ENCODE data around the gene CD3E.

Gene CD3E

GRCh38 chr11:118343248-118343647, 38.7 kb downstream of the CD3E start:
- peaks cover 11% of the 10 kb centered on the region; the same call in 1 of the 2 replicates for H3K36me3 ChIP-seq (ENCODE audit: insufficient read depth, low read length)
- H2AFZ ChIP-seq (ENCODE audit: low read length) = no peak overlapping the region
- H3K9me2 ChIP-seq (replicated peaks; ENCODE audit: low read depth, low read length) = no peaks in the 10 kb centered on the region
- peak overlapping the region; percentile 91 for H3K4me2 ChIP-seq (ENCODE audit: low read depth, low read length, poor library complexity, severe bottlenecking)
- H3K4me1 ChIP-seq (ENCODE audit: insufficient read depth, low read length, poor library complexity, severe bottlenecking) = peaks cover 80% of the 10 kb centered on the region
- no peak for TF ChIP-seq CTCF (conservative IDR thresholded peaks at IDR 0.05; ENCODE audit: low read length)
- TF ChIP-seq EZH2phosphoT487 (IDR thresholded peaks at IDR 0.05; ENCODE audit: borderline replicate concordance) = no peak
- H3K27me3 ChIP-seq (ENCODE audit: insufficient read depth, low read length, poor library complexity, severe bottlenecking) = no peaks in the 10 kb centered on the region
- H4K20me1 ChIP-seq (ENCODE audit: insufficient read depth, low read length, poor library complexity, severe bottlenecking) = peaks cover 22% of the 10 kb centered on the region
- no peaks in the 10 kb centered on the region for H3K9me3 ChIP-seq (ENCODE audit: insufficient read depth, low read depth, low read length)
- H3F3A ChIP-seq (ENCODE audit: low read depth) = peaks cover 9% of the 10 kb centered on the region; the same call in 1 of the 2 replicates
- peaks cover 100% of the 10 kb centered on the region for H3K79me2 ChIP-seq (ENCODE audit: insufficient read depth, low read length)
- peak overlapping the region; percentile 88 for H3K4me3 ChIP-seq (ENCODE audit: low read length, poor library complexity, severe bottlenecking)
- H3K9ac ChIP-seq (ENCODE audit: low read depth, low read length, poor library complexity, severe bottlenecking) = peak overlapping the region; percentile 96

GRCh38 chr11:118343981-118344515, 39.5 kb downstream of the CD3E start, which contains the start of gene CD3G:
Gene CD3G (plus strand): TSS chr11:118344344. CDS start chr11:118344424, 80 bp downstream.
- H3K9me3 ChIP-seq (ENCODE audit: insufficient read depth, low read depth, low read length) = no peaks in the 10 kb centered on the region
- H3K36me3 ChIP-seq (ENCODE audit: insufficient read depth, low read length) = peaks cover 13% of the 10 kb centered on the region
- peak within 1 kb of the TSS; percentile 88 for H3K4me3 ChIP-seq (ENCODE audit: low read length, poor library complexity, severe bottlenecking)
- peaks cover 80% of the 10 kb centered on the region for H3K4me1 ChIP-seq (ENCODE audit: insufficient read depth, low read length, poor library complexity, severe bottlenecking)
- peaks cover 19% of the 10 kb centered on the region for H4K20me1 ChIP-seq (ENCODE audit: insufficient read depth, low read length, poor library complexity, severe bottlenecking)
- no peak for TF ChIP-seq EZH2phosphoT487 (IDR thresholded peaks at IDR 0.05; ENCODE audit: borderline replicate concordance)
- no peak for TF ChIP-seq CTCF (conservative IDR thresholded peaks at IDR 0.05; ENCODE audit: low read length)
- H3K9me2 ChIP-seq (replicated peaks; ENCODE audit: low read depth, low read length) = no peaks in the 10 kb centered on the region
- peaks cover 100% of the 10 kb centered on the region for H3K79me2 ChIP-seq (ENCODE audit: insufficient read depth, low read length)
- peak within 1 kb of the TSS; percentile 91 for H3K4me2 ChIP-seq (ENCODE audit: low read depth, low read length, poor library complexity, severe bottlenecking)
- no peaks in the 10 kb centered on the region for H3K27me3 ChIP-seq (ENCODE audit: insufficient read depth, low read length, poor library complexity, severe bottlenecking)
- H2AFZ ChIP-seq (ENCODE audit: low read length) = peak within 1 kb of the TSS; percentile 11; the same call in 1 of the 2 replicates
- peaks cover 7% of the 10 kb centered on the region; the same call in 1 of the 2 replicates for H3F3A ChIP-seq (ENCODE audit: low read depth)
- peak within 1 kb of the TSS; percentile 96 for H3K9ac ChIP-seq (ENCODE audit: low read depth, low read length, poor library complexity, severe bottlenecking)

- H3K9me2 ChIP-seq (replicated peaks; ENCODE audit: low read depth, low read length) = no peaks in the 10 kb centered on the region
- H3K79me2 ChIP-seq (ENCODE audit: insufficient read depth, low read length) = peaks cover 60% of the 10 kb centered on the region
- no peaks in the 10 kb centered on the region for H3K27me3 ChIP-seq (ENCODE audit: insufficient read depth, low read length, poor library complexity, severe bottlenecking)
- H3K4me2 ChIP-seq (ENCODE audit: low read depth, low read length, poor library complexity, severe bottlenecking) = peak overlapping the region; percentile 91
- TF ChIP-seq EZH2phosphoT487 (IDR thresholded peaks at IDR 0.05; ENCODE audit: borderline replicate concordance) (no peak), CTCF (conservative IDR thresholded peaks at IDR 0.05; ENCODE audit: low read length) (no peak)
- no peaks in the 10 kb centered on the region for H3K9me3 ChIP-seq (ENCODE audit: insufficient read depth, low read depth, low read length)
- H3K36me3 ChIP-seq (ENCODE audit: insufficient read depth, low read length) = peaks cover 39% of the 10 kb centered on the region
- peaks cover 46% of the 10 kb centered on the region for H3K4me1 ChIP-seq (ENCODE audit: insufficient read depth, low read length, poor library complexity, severe bottlenecking)
- no peak overlapping the region for H3K4me3 ChIP-seq (ENCODE audit: low read length, poor library complexity, severe bottlenecking)
- no peak overlapping the region for H2AFZ ChIP-seq (ENCODE audit: low read length)
- peaks cover 5% of the 10 kb centered on the region; the same call in 1 of the 2 replicates for H3F3A ChIP-seq (ENCODE audit: low read depth)
- H3K9ac ChIP-seq (ENCODE audit: low read depth, low read length, poor library complexity, severe bottlenecking) = no peak overlapping the region
- H4K20me1 ChIP-seq (ENCODE audit: insufficient read depth, low read length, poor library complexity, severe bottlenecking) = peaks cover 14% of the 10 kb centered on the region
Measured at GRCh38 chr11:118349475-118349874, 44.9 kb downstream of the CD3E start.

Measured in Loucy (cell line).